ENCODE measurements around the gene LMAN1L.

Gene LMAN1L

GRCh38 chr15:74812533-74812932, at the start of gene LMAN1L:
TSS of gene LMAN1L (plus strand) at chr15:74812835. CDS start at chr15:74812855, 20 bp downstream.
- no peak for DNase-seq

DNA sequence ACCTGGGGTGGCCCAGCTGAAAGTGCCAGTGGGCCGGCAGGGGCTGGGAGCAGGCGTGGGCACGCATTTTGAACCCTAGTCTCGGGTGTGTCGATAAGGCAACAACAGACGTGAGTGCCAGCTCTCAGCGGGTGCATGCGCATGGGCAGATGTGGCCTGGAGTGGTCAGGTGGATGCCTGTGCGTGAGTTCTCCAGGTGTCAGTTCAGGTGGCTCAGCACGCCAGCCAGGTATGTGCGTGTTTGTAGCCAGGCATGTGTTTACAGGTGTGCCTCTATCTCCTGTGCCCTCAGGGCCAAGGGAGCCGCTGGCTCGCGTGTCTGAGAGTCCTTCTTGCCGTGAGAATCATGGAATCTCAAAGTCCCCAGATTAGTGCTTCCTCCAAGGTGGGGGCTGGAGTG, 49.2 kb upstream of the LMAN1L start:
- no peak for DNase-seq

GRCh38 chr15:74767167-74768098, 45.2 kb upstream of the LMAN1L start:
- no peak for DNase-seq

GRCh38 chr15:74768099-74768770, 44.4 kb upstream of the LMAN1L start:
- DNase-seq, result no peak

GRCh38 chr15:74768771-74769342, 43.8 kb upstream of the LMAN1L start:
- DNase-seq, result no peak

GRCh38 chr15:74769463-74770025, 43.1 kb upstream of the LMAN1L start:
- DNase-seq, result no peak

GRCh38 chr15:74770211-74770903, 42.3 kb upstream of the LMAN1L start:
- DNase-seq, result no peak

- DNase-seq, result no peak
These were observed 39.3 kb upstream of the LMAN1L start for GRCh38 chr15:74773329-74773728.

GRCh38 chr15:74773731-74774252, 38.8 kb upstream of the LMAN1L start:
- no peak for DNase-seq

DNA sequence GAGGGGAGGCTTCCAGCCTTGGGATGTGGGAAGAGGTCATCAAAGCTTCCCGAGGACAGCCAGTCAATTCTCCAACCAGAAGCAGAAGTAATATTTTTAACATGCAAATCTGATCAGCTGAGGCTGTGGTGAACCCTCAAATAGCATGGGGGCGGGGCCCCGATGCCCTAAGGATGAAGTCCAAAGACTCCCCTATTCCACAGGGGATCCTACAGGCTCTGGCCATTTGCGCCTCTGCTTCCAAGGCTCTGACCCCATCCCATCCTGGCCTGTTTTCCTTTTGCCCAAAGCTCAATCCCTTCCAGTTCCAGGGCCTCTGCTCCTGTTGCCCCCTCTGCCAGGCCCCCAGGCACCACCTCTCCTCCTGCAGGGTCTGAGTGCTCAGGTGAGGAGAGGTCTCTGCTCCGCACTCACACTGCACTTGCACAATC, 37.5 kb upstream of the LMAN1L start:
- DNase-seq, result no peak

- no peak for DNase-seq
These were observed 36.7 kb upstream of the LMAN1L start for GRCh38 chr15:74775894-74776293.

- DNase-seq, result peak; percentile 69
These were observed 35.5 kb upstream of the LMAN1L start for GRCh38 chr15:74776821-74777768.

DNA sequence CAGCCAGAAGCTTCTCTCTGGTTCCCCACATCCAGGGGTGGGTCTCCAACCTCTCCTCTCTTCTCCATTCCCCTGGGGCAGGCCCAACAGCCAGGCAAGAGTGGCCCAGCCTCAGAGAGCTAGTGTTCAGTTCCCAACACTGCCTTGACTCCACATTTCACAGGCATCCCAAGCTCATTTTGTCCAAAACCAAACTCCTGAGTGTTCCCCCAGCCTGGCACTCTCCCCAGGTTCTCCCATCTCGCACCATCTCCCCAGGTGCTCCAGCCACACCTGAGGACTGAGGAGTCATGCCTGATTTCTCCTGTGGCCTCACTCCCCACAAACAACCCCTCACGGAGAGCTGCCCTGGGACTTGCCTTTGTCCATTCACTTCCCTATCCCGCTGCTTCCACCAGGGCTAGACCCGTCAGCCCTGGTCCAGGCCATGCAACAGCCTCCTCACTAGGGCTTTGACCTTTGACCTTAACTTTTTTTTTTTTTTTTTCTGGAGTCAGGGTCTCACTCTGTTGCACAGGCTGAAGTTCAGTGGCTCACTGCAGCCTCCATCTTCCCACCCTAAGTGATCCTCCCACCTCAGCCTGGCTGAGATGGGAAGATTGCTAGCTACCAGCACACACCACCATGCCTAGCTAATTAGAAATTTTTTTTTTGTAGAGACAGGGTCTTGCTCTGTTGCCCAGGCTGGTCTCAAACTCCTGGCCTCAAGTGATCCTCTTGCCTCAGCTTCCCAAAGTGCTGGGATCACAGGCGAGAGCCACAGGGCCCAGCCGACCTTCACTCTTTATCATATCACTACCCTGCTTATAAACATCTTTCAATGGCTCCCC, 34.7 kb upstream of the LMAN1L start:
- DNase-seq, result no peak

- no peak for DNase-seq
These were observed 34.0 kb upstream of the LMAN1L start for GRCh38 chr15:74778599-74778970.

- no peak for DNase-seq
These were observed 33.4 kb upstream of the LMAN1L start for GRCh38 chr15:74779162-74779648.

DNA sequence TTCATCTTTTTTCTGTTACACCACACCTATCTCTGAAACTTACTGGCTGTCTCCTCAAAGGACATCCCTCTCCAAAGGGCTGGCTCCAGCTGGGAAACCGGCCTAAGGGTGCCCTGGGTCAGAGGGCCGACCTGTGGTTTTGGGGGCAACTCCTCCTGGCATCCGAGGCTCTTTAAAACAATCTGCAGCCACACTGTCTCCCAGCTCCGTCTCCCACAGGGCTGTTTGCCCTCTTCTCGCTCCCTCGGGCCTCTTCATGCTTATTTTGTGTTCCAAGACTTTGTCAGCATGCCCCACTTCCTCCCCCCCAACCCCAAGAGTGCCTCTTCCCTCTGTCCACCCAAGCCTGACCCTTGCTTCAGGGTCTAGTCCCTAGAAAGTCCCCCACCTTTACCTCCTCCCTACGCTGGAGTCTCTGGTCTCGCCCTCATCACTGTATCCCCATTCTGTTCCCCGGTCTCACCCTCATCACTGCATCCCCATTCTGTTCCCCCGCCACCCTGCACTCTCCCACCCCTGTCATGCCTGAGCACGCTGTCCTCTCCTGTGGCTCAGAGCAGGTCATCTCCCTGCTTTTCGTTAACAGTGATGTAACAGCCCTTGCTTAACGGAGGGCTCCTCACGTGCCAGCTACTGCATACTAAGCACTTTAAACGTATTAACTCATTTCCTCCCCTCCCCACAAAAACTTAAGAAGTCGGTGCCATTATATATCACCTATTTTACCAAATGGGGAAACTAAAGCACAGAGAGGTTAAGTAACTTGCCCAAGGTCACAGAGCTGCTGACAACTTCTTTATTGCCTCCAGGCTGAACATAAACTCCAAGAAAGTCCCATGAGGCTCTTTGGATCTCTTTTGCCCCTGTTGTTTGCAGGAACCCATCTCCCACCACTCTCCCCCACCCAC, 31.9 kb upstream of the LMAN1L start:
- DNase-seq, result no peak

DNA sequence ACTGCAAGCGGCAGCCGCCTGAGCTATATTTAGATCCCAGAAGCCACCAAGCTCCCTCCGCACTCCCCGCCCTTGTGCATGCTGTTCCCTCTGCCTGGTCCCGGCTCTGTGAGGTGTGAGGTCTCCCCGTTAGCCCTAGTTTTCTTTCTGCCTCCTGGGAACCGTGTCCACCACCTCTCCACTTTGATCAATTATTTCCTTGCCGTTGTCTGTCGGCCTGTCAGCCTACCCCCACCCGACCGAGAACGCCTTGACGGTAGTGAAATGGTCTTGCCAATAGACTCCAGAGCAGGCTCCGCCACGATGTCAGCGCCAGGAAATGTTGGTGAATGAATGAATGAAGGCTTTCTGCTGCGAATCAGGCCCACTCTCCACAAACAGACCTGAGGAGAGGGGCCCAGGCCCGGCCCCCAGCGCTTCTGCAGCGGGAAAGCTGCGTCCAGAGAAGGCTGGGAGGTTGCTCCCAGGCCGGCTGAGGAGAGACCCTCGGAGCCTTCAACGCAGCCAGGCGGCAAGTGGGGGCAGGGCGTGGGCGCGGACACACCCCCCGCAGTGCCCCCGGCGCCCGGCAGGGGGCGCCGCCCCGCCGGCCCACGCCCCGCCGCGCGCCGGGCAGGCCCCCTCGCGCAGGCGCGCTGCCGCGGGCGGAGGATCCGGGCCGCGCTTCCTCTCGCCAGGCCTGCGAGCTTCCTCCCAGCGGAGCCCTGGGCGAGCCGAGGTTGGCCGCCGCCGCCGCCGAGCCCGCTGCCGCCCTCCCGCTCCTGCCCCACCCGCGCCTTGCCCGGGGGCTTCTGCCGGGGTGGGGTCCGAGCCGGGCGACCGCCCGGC, 31.0 kb upstream of the LMAN1L start, which contains the start of gene CSK:
CSK (plus strand) TSS at position 650 of the 828 bp plus-strand sequence. CDS start 16,218 bp downstream, outside the sequence.
- peak; percentile 53 for DNase-seq

Measured in KG1 (cell line).